Brain microvascular endothelial cell (primary cell): ENCODE data around the gene MED13.

Experiments
- DNase-seq: peaks from one replicate; pipeline ENCODE4 v3.0.0-alpha.2; 2020
- H3K27ac ChIP-seq: fragments of 250-450 bp; sonication (Bioruptor Pico); 2 replicates; pipeline ENCODE4 v1.5.1; 2020; ENCODE audit warnings: mild to moderate bottlenecking, moderate library complexity
- H3K27me3 ChIP-seq: fragments of 250-450 bp; sonication (Bioruptor Pico); replicated peaks from 2 replicates; pipeline ENCODE4 v1.5.1; 2020; ENCODE audit warnings: mild to moderate bottlenecking
- H3K36me3 ChIP-seq: fragments of 250-450 bp; sonication (Bioruptor Pico); replicated peaks from 2 replicates; pipeline ENCODE4 v1.5.1; 2020; ENCODE audit warnings: mild to moderate bottlenecking
- H3K4me3 ChIP-seq: 2 replicates; pipeline ENCODE4 v1.5.1; 2011; ENCODE audit warnings: low read depth, mild to moderate bottlenecking, control low read depth, low read length, moderate library complexity
- CTCF ChIP-seq: IDR thresholded peaks from 2 replicates; pipeline ENCODE4 v1.5.1; 2011; ENCODE audit warnings: low read depth, mild to moderate bottlenecking, moderate library complexity, low read length, control low read depth, inconsistent platforms; ENCODE audit errors: missing control alignments
- in situ Hi-C: cut with HindIII; loops from 2 replicates; pipeline ENCODE4 v1.10.0; 2017; ENCODE audit warnings: low sequenced_read_pairs, low pct_ligation_motif_present

The MED13 gene

GRCh38 chr17:62099532-62099931 is 34.5 kb upstream of the MED13 start:
- DNase-seq, result no peak
- Histone ChIP-seq H3K27ac (no peak overlapping the region), H3K36me3 (no peaks in the 10 kb centered on the region), H3K27me3 (no peaks in the 10 kb centered on the region), H3K4me3 (no peak overlapping the region)
- in situ Hi-C loops, result no loop called here
- no peak for TF ChIP-seq CTCF

- no peak for DNase-seq
- Histone ChIP-seq H3K27me3 (no peaks in the 10 kb centered on the region), H3K36me3 (no peaks in the 10 kb centered on the region), H3K4me3 (no peak overlapping the region), H3K27ac (no peak overlapping the region)
- no peak for TF ChIP-seq CTCF
- in situ Hi-C loops, result no loop called here
These were observed 33.6 kb upstream of the MED13 start for GRCh38 chr17:62098623-62099231.

- H3K27me3 ChIP-seq, result no peaks in the 10 kb centered on the region
- no peak for DNase-seq
- no peaks in the 10 kb centered on the region for H3K36me3 ChIP-seq
- no peak for TF ChIP-seq CTCF
- no peak overlapping the region for H3K4me3 ChIP-seq
- no peak overlapping the region for H3K27ac ChIP-seq
- in situ Hi-C loops, result no loop called here
These were observed 31.3 kb upstream of the MED13 start for GRCh38 chr17:62096401-62096670.

- Histone ChIP-seq H3K27ac (no peak overlapping the region), H3K4me3 (no peak overlapping the region), H3K27me3 (no peaks in the 10 kb centered on the region), H3K36me3 (no peaks in the 10 kb centered on the region)
- TF ChIP-seq CTCF, result no peak
- DNase-seq, result no peak
- in situ Hi-C loops, result no loop called here
These were observed 29.1 kb upstream of the MED13 start for GRCh38 chr17:62094175-62094574.

GRCh38 chr17:62093188-62094155 is 28.4 kb upstream of the MED13 start:
- DNase-seq, result peak; percentile 88
- no peak for TF ChIP-seq CTCF
- H3K27ac ChIP-seq, result peak overlapping the region; percentile 16
- in situ Hi-C loops, result no loop called here
- no peak overlapping the region for H3K4me3 ChIP-seq
- no peaks in the 10 kb centered on the region for H3K27me3 ChIP-seq
- H3K36me3 ChIP-seq, result no peaks in the 10 kb centered on the region
